HG03432 (cell line): Measurements from ENCODE around the gene EDEM1.
A peak's percentile ranks its signal among the peaks of the same experiment; 100 is the strongest.
"Not testable (repeated sequence)": the region's sequence is repeated elsewhere in the genome, so short reads cannot be mapped to it uniquely, and the experiment has no call there.

Source experiments
- ATAC-seq: cut with Tn5 transposase; IDR thresholded peaks from one replicate; pipeline ENCODE4 v1.9.1; 2021; ENCODE audit warnings: mild to moderate bottlenecking, moderate library complexity; ENCODE audit not compliant: unreplicated experiment

Gene EDEM1

DNA sequence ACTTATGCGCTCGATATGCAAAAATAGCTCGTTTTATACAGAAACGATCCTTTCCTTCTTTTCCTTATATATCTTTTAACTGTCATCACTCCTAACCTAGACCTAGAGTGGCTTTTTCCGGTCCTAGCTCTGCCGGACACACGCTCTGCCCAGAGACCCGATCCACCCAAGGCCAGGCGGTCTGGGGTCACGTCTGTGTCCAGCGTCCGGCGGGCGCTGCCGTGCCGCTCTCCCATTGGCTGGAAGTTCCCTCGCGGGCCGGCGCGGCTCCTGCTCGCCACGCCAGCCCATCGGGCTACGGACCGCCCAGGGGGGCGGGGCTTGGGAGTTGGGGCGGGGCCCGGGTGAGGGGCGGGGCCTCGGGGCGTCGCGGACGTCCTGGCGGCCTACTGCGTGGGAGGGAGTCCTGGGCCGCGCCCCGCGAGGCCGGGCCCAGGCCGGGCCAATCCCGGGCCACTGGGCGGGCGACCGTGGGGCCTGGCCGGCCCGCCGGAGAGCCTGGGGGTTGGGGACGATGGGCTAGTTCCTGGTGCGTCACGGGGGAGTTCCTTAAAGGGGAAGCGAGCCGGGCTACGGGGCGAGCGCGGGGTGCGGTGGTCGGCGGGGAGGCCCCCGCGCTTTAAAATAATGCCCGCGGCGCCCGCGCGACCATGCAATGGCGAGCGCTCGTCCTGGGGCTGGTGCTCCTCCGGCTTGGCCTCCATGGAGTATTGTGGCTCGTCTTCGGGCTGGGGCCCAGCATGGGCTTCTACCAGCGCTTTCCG is at the start of gene EDEM1:
Gene EDEM1 (plus strand): TSS at position 552 of the 764 bp plus-strand sequence. CDS start 99 bp downstream, at position 651.
- ATAC-seq: peak; percentile 86

DNA sequence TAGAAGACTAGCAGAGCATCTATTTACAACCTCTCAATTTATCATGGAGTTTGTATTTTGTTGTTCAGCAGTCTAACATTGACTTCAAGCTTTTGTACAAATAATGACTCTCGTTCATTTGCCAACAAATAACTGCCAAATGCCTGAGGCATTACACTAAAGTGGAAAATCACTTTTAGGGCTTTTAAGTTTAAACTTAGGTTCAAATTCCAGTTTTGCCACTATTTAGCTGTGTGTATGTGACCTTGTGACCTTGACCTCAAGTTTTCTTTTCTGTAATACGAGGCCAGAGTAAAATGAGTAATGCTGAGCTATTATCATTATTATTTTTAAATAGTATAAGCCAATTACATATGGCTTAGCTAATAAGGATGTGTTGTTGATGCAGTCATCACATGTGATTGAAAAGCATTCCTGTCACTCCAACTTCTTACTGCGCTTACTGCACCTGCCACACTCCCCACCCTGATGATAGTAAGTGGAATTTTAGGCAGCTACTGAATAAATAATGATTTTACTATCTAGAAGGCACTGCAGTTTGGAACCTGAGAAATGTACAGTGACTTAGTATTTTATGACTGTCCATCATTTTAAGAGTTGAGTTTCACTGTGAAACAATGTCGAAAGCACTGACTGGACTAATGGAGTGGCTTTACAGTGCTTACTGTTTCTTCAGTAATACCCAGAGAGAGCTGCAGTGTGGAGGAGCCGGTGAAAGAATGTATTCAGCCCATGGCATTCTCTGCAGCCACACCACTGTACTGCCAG is 49.1 kb upstream of the EDEM1 start:
- no peak for ATAC-seq

DNA sequence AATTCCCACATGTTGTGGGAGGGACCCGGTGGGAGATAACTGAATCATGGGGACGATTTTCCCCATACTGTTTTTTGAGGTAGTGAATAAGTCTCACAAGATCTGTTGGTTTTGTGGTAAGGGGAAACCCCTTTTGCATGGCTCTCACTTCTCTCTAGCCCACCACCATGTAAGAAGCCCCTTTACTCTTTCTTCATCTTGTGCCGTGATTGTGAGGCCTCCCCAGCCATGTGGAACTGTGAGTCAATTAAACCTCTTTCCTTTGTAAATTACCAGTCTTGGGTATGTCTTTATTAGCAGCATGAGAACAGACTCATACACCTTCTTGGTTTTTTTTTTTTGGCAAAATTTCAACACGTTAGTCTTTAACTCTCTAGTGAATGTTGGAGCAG is 47.3 kb upstream of the EDEM1 start:
- ATAC-seq: peak; percentile 42

DNA sequence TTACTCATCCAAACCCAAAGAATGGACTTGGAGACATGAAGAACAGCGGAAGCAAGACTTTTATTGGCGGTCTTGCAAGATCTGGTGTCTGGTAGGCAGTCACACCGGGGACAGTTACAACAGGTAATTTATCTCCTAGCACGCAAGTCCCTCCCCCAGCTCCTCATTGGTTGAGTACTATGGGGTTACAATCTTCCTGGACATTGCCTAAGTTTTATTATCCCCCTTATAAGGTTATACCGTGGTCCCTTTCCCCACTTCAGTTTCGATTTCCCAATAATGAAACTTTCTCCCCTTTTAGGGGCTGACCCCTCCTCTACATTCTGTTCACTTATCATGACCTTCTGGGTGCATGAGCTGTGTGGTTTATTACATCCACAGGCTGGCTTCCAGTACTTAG is 46.7 kb upstream of the EDEM1 start:
- ATAC-seq: no peak

DNA sequence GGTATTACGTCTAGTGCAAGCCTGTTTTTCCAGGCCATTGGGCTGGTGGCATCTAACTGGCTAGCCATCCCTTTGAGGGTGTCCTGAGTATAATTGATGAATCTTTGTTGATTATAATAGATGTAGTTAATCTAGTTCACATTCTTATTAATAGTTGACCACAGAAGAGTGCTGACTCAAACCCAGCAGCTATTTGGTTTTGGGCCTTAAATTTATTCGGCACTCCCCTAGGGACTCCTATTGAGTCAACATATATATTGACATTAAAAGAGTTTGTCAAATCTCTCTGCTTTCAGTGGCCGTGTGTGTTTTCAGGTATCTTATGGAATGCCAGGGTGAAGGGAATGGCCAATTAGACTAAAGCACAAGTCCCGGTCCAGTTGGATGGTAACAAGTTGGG is 45.7 kb upstream of the EDEM1 start:
- no peak for ATAC-seq

DNA sequence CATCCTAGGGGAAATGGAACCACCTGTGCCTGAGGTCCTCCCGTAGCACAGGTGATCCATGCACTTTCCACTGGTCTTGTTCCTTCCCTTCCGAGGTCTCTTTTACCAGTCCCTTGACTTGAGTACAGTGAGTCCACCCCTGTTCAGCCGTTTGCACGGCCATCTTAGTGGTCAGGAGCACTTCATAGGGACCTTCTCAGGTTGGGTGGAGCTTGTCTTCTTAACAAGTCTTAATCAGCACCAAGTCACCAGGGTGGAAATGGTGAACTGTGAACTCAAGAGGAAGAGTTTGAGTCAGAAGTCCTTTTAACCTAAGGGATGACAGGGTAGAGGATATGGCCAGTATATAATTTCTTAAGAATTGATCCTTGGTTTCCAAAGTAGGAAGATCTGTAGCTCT is 44.0 kb upstream of the EDEM1 start:
- no peak for ATAC-seq

DNA sequence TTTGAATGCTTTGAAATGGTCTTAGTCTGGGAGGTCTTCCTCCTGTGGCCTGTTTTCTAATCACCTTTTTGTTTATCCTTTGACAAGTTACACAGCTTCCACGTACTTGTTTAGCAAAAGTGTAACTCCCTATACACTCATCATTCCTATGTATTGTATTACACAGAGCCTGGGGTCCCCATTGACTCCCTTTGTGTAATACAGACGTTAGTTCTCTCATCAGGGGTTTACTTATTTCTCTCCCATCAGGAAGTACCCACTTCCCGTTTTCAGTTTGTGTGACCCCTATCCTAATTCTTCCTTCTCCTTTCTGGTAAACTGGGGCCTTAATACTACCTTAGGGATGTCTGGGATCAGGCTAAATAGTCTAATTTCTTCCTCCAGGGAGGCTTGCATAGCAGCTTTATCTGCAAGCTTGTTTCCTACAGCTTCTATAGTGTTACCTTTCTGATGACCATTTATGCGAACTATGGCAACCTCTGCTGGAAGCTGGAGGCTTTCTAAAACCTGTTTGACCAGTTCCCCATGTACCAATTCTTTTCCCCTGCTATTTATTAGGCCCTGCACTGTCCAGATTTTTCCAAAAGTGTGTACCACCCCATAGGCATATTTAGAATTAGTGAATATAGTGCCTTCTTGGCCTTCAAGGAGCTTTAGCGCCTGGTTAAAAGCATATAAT is 43.1 kb upstream of the EDEM1 start:
- no peak for ATAC-seq

DNA sequence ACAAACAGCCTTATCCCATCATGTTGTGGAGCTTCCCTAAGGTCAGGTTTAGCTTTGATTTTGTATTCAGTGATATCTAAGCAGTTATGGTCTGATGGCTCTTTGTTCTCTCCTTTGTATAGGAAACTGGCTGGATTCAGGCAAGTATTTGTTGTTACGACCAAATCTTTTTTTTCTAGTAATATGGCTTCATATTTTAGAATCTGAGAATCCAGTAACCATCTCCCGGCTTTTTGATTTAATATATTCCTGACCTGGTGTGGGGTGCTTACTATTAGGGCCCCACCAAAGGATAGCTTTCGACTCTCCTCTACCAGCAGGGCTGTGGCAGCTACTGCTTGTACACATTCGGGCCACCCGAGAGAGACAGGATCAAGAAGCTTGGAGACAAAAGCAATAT is 42.4 kb upstream of the EDEM1 start:
- no peak for ATAC-seq

DNA sequence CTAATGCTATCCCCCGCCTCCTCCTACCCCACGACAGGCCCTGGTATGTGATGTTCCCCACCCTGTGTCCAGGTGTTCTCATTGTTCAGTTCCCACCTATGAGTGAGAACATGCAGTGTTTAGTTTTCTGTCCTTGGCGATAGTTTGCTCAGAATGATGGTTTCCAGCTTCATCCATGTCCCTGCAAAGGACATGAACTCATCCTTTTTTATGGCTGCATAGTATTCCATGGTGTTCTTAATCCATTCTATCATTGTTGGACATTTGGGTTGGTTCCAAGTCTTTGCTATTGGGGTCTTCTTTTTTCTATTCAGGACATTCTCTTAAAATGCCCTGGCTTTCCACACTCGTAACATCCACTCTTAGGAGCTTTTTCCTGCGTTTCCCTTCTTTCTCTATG is 40.4 kb upstream of the EDEM1 start:
- not testable (repeated sequence) for ATAC-seq

DNA sequence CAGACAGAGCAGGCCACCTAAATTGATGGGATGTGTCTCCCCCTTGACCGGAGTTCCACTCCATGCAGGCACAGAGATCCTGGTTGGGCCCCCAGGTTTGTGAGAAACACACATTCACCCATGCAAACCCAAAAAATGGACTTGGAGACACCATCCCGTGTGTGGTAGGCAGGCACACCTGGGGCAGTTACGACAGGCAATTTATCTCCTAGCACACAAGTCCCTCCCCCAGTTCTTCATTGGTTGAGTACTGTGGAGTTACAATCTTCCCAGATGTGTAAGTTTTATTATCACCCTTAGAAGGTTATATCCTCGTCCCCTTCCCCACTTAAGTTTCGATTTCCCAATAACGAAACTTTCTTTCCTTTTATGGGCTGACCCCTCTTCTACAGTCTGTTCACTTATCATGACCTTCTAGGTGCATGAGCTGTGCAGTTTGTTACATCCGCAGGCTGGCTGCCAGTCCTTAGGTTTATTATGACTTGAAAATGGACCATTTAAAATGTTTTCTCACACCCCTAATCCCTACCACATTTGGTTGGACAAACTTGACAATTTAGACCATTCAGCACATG is 38.1 kb upstream of the EDEM1 start:
- ATAC-seq: no peak

DNA sequence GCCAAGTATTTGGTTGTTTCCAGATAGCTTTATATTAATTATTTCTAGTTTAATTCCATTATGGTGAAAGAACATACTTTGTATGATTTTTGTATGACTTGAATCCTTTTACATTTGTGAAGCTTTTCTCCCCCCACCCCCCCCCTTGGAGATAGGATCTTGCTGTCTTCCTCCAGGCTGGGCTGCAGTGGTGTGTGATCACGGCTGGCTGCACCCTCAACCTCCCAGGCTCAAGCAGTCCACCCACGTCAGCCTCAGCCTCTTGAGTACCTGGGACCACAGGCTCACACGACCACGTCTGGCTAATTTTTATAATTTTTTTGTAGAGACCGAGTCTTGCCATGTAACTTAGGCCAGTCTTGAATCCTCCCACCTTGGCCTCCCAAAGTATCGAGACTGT is 35.9 kb upstream of the EDEM1 start:
- peak; percentile 72 for ATAC-seq

DNA sequence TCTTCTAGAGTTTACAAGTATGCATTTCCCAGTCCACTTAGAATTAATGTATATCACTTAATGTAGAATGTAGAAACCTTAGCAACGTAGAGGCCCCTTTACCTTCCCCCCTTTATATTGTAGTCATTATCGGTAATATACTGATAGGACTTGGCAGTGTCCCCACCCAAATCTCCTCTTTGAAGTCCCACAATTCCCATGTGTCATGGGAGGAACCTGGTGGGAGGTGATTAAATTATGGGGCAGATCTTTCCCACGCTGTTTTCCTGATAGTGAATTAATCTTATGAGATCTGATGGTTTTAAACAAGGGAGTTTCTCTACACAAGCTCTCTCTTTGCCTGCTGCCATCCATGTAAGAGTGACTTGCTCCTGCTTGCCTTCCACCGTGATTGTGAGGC is 34.4 kb upstream of the EDEM1 start:
- no peak for ATAC-seq

DNA sequence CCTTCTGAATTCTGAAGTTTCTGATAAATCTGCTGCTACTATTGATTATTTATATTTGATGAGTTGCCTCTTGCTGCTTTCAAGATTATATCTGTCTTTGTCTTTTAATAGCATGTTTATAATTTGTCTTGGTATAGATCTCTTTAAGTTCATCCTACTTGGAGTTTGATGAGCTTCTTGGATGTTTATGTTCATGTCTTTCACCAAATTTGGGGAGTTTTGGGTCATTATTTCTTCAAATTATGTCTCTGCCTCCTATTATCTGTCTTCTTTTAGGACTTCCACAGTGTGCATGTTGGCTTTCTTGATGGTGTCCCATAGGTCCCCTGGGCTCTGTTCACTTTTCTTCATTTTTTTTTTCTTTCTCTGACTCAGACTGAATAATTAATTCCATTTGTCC is 32.3 kb upstream of the EDEM1 start:
- ATAC-seq: no peak

DNA sequence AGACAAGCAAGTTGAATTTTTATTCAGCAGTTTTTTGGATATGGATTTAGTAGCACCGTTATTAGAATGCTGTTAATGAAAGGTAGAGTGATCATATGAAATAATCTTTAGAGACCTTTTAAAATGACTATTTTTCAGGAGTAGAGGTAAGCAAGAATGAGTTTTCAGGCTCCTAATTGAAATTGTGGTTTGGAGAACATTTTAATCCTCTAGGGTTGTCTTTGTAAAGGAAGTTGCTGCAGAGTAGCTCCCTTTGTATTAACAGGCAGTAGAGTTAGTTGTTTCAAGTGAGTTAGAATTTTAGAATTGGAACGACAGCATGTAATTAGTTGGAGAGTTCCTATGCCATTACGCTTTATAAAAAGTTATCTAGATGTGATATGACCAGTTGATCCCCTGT is 27.2 kb upstream of the EDEM1 start:
- no peak for ATAC-seq

DNA sequence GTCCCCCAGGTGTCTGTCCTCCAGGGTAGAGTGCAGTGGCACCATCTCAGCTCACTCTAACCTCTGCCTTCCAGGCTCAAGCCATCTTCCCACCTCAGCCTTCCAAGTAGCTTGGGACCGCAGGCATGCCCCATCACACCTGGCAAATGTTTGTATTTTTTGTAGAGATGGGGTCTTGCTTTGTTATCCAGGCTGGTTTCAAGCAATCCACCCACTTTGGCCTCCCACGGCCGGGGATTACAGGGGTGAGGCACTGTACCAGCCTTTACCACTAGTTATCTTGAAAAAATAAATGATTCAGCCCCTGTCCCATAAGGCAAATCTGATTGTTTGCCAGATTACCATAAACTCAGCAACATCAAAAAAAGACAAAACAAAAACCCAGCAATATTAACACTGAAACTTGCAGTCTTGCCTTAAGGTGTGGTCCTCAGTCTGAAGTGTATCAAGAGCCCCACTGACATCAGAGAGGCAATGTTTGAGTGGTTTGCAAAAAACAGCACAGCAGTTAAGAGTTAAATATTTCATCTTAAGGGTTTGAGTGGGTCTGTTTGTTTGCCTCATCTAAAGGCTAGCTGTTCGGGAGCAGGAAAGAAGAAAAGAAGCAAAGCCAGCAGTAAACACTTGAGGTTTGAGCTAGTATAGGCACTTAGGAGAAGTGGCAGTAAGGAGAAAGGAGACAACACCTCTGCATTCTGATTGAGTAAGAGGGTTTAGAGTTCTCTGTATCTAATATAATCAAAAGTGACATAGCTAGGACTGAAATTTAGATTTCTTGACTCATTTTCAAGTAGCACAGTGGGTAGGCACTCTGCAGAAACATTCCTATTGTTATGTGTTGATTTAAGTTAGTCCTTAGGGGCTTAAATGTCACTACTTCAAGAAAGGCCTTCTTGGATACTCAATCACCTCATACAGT is 26.3 kb upstream of the EDEM1 start:
- peak; percentile 30 for ATAC-seq

DNA sequence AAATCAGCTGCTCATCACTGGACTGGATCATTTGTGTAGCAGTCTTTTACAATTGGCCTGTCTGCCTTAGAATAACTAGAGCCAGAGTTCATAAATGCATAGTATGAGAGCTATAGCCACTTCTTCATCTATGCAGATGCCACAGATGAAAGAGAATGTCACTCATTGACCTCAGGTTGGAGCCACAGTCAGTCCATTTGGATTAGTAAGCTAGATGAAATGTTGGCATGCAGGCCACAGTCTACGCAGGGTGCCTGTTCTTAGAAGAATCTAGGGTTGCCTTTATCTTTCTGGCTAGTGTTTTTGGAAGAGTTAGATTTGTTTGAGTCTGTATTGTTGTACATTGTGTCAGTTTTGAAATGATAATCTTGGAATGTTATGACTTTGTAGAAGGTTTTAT is 25.4 kb upstream of the EDEM1 start:
- no peak for ATAC-seq

DNA sequence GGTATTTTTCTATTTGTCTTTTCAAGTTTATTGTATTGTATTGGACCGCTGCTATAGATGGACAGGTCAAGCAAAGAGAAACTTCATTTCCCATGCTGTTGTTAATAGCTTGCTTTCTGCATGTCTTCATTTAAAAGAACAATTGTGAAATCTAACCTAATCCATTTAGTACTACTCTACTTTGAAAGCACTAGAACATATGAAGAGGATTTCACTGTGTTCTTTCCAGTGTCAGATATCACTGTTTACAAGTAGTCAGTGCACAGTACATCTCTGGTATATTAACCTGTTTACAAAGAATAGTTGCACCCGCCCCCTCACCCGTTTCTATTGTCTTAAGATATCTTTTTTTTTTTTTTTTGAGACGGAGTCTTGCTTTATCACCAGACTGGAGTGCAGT is 21.8 kb upstream of the EDEM1 start:
- ATAC-seq: no peak

DNA sequence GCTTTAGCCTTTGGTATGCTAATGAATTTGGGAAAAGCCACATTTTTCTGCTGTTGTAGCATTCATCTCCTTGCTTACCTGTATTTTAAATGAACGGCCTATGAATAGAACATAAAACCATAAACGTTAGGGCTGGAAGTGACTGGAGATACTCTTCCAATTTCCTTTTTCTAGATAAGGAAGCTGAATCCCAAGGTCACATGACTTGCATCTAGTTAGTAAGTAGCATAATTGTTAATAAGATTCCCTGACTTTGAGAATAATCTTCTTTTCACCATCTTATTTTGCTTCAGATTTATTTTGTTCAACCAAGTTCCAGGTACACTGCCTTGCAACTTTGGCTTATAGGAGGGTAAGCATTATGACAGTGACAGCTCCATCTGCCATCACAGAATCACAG is 20.7 kb upstream of the EDEM1 start:
- ATAC-seq: no peak

DNA sequence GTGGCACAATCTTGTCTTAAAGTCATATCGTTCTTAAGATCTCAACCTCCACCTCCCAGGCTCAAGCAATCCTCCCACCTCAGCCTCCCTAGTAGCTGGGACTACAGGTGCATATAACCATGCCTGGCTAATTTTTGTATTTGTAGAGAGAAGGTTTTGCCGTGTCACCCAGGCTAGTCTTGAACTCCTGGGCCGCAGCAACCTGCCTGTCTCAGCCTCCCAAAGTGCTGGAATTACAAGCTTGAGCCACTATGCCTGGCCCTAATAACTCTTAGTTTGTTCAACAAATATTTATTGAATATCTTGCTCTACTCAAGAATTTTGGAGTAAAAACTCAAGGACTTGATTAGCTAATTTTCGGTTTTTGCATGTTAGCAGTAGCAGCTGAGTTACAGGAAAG is 19.4 kb upstream of the EDEM1 start:
- no peak for ATAC-seq

DNA sequence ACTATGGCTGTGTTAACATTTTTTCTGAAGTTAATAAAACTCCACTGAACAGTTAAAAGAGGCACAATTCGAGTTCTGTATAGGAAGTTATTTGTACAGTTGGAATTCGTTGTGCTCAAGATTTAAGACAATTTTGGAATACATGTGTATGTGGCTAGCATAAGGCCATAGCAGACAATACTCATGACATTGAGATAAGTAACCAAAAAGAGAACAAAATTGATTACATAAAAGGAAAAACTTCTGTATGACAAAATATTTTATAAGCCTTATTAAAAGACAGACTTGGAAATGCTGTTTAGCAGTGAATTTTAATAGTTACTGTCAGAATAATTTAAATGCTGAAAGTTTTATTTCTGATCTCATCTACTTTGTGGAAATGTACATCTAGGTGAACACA is 17.7 kb upstream of the EDEM1 start:
- no peak for ATAC-seq

DNA sequence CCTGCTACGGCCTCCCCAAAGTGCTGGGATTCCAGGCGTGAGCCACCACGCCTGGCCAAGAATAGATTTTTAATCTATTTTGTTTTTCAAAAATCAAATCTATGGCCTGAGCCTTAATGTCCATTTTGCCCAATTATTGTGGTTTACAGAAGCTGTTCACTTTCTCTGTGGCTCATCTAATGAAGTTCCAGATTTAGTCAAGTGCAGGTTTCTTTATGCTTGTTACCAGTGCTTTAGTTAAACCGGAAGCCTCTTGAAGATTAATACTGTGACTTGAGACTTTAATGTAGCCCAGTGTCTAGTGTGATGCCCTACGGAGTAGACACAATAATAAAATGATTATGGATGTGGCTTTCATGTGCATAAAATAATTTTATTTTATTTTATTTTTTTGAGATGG is 16.5 kb upstream of the EDEM1 start:
- ATAC-seq: no peak
